Measurements from ENCODE around the gene STMN1. TPM values are rescaled to one million over a fixed set of nuclear protein-coding genes. Genes with fewer than 3 reads are reported as not detected.
A peak's percentile ranks its signal among the peaks of the same experiment; 100 is the strongest.

STMN1 gene
- total RNA-seq, 4 donors from 2014 or later = 79.2 to 140 (median 105) TPM

GRCh38 chr1:25918615-25919014, 12.4 kb upstream of the STMN1 start:
- H3K27ac ChIP-seq = no peak overlapping the region
- no peaks in the 10 kb centered on the region for H3K27me3 ChIP-seq
- H3K9me3 ChIP-seq = no peaks in the 10 kb centered on the region
- H3K4me3 ChIP-seq = no peak overlapping the region
- TF ChIP-seq EP300 (IDR thresholded peaks at IDR 0.05) (no peak), POLR2A (IDR thresholded peaks at IDR 0.05) (no peak), CTCF (IDR thresholded peaks at IDR 0.05) (no peak)
- 81 to 85% methylated on average over 11 of the region's 11 CpGs for WGBS, 2 donors
- DNase-seq (ENCODE audit: low spot score in 2 of 2) = no peak
- H3K4me1 ChIP-seq = peaks cover 0 to 24% (median 10%) of the 10 kb centered on the region in 4 donors
- H3K36me3 ChIP-seq = no peaks in the 10 kb centered on the region

GRCh38 chr1:25917996-25918395, 11.8 kb upstream of the STMN1 start:
- Histone ChIP-seq H3K27ac (no peak overlapping the region), H3K36me3 (no peaks in the 10 kb centered on the region), H3K27me3 (no peaks in the 10 kb centered on the region), H3K9me3 (no peaks in the 10 kb centered on the region), H3K4me1 (peaks cover 0 to 17% (median 10%) of the 10 kb centered on the region in 4 donors), H3K4me3 (no peak overlapping the region)
- 26 to 38% methylated on average over 5 of the region's 5 CpGs for WGBS, 2 donors
- TF ChIP-seq CTCF (IDR thresholded peaks at IDR 0.05) (no peak), POLR2A (IDR thresholded peaks at IDR 0.05) (no peak), EP300 (IDR thresholded peaks at IDR 0.05) (no peak)
- no peak for DNase-seq (ENCODE audit: low spot score in 2 of 2)

- Histone ChIP-seq H3K4me1 (peaks cover 0 to 2% (median 0%) of the 10 kb centered on the region in 4 donors), H3K27me3 (no peaks in the 10 kb centered on the region), H3K4me3 (no peak overlapping the region), H3K36me3 (no peaks in the 10 kb centered on the region), H3K27ac (no peak overlapping the region), H3K9me3 (no peaks in the 10 kb centered on the region)
- WGBS, 2 donors = 80 to 87% methylated on average over 2 of the region's 2 CpGs
- DNase-seq (ENCODE audit: low spot score in 2 of 2) = no peak
- TF ChIP-seq POLR2A (IDR thresholded peaks at IDR 0.05) = no peak
Measured at GRCh38 chr1:25916460-25916859, 10.2 kb upstream of the STMN1 start.

GRCh38 chr1:25914074-25914995, 8.1 kb upstream of the STMN1 start:
- 79 to 81% methylated on average over 3 of the region's 3 CpGs for WGBS, 2 donors
- Histone ChIP-seq H3K36me3 (no peaks in the 10 kb centered on the region), H3K9me3 (no peaks in the 10 kb centered on the region), H3K4me1 (no peaks in the 10 kb centered on the region), H3K27ac (peak overlapping the region in 1 of 4 donors; percentile 41), H3K27me3 (no peaks in the 10 kb centered on the region), H3K4me3 (no peak overlapping the region)
- DNase-seq (ENCODE audit: low spot score in 2 of 2) = no peak
- TF ChIP-seq POLR2A (IDR thresholded peaks at IDR 0.05) = no peak
- TF ChIP-seq EP300 (IDR thresholded peaks at IDR 0.05) = no peak
- TF ChIP-seq CTCF (IDR thresholded peaks at IDR 0.05) = no peak

GRCh38 chr1:25913206-25913605, 7.0 kb upstream of the STMN1 start:
- H3K4me1 ChIP-seq = no peaks in the 10 kb centered on the region
- H3K9me3 ChIP-seq = no peaks in the 10 kb centered on the region
- H3K4me3 ChIP-seq = no peak overlapping the region
- H3K27ac ChIP-seq = no peak overlapping the region
- no peaks in the 10 kb centered on the region for H3K27me3 ChIP-seq
- TF ChIP-seq POLR2A (IDR thresholded peaks at IDR 0.05) = no peak
- no peak for TF ChIP-seq EP300 (IDR thresholded peaks at IDR 0.05)
- no peak for TF ChIP-seq CTCF (IDR thresholded peaks at IDR 0.05)
- H3K36me3 ChIP-seq = no peaks in the 10 kb centered on the region
- DNase-seq (ENCODE audit: low spot score in 2 of 2) = no peak
